ENCODE data around the gene NOP14. TPM values are rescaled to one million over a fixed set of nuclear protein-coding genes. Genes with fewer than 3 reads are reported as not detected.

NOP14 gene
- polyA plus RNA-seq, 1 of the 3 experiments (the other 2 are of a cell fraction): 9.8 TPM

- Histone ChIP-seq H2AFZ (ENCODE audit: low read depth) (no peak overlapping the region), H3K4me1 (ENCODE audit: control insufficient read depth in 1 of 2, insufficient read depth in 2 of 2, low read depth in 1 of 2, low read length in 1 of 2) (no peaks in the 10 kb centered on the region), H3K9me3 (no peaks in the 10 kb centered on the region), H3K4me3 (ENCODE audit: low read depth in 2 of 2, low read length in 1 of 2) (no peak overlapping the region), H3K79me2 (ENCODE audit: insufficient read depth) (no peaks in the 10 kb centered on the region), H3K9me2 (no peaks in the 10 kb centered on the region), H3K4me2 (no peak overlapping the region), H3K36me3 (replicated peaks in 1 of 2; ENCODE audit: control insufficient read depth in 1 of 2, insufficient read depth in 2 of 2, low read length in 1 of 2) (no peaks in the 10 kb centered on the region), H3F3A (replicated peaks; ENCODE audit: insufficient read depth) (no peaks in the 10 kb centered on the region), H3K9ac (no peak overlapping the region), H3K27me3 (ENCODE audit: insufficient read depth) (no peaks in the 10 kb centered on the region), H3K27ac (ENCODE audit: low read depth in 2 of 2, low read length in 1 of 2) (no peak overlapping the region), H4K20me1 (ENCODE audit: insufficient read depth) (no peaks in the 10 kb centered on the region)
- no peak for DNase-seq
- WGBS (ENCODE audit: low lambda C conversion rate): 85% methylated on average over 14 of the region's 14 CpGs
- ChIA-PET POLR2A (no interaction called here), CTCF (interaction anchor here (0.6 to 4.5 kb wide), 36 partner anchors 8 to 255 kb away, joined by 3 to 73 read pairs (median 4); partner anchors contain the start of genes GRK4 and NOP14)
- peak; percentile 14; the same call in 1 of the 2 replicates for TF ChIP-seq FOSL2 (IDR thresholded peaks at IDR 0.05; ENCODE audit: borderline replicate concordance, low read depth)
- TF ChIP-seq MAX (IDR thresholded peaks at IDR 0.05; ENCODE audit: low read depth): peak; percentile 52; the same call in 1 of the 2 replicates
- no peak for TF ChIP-seq RXRA (IDR thresholded peaks at IDR 0.05; ENCODE audit: borderline replicate concordance, low read depth)
- TF ChIP-seq JUND (IDR thresholded peaks at IDR 0.05): peak; percentile 6; the same call in 1 of the 2 replicates
These were observed 14.2 kb upstream of the NOP14 start for GRCh38 chr4:2977211-2978088.

- Histone ChIP-seq H3K36me3 (replicated peaks in 1 of 2; ENCODE audit: control insufficient read depth in 1 of 2, insufficient read depth in 2 of 2, low read length in 1 of 2) (no peaks in the 10 kb centered on the region), H3K9ac (no peak overlapping the region), H3K4me1 (ENCODE audit: control insufficient read depth in 1 of 2, insufficient read depth in 2 of 2, low read depth in 1 of 2, low read length in 1 of 2) (no peaks in the 10 kb centered on the region), H2AFZ (ENCODE audit: low read depth) (no peak overlapping the region), H3K9me2 (no peaks in the 10 kb centered on the region), H3K27me3 (ENCODE audit: insufficient read depth) (no peaks in the 10 kb centered on the region), H4K20me1 (ENCODE audit: insufficient read depth) (no peaks in the 10 kb centered on the region), H3K27ac (ENCODE audit: low read depth in 2 of 2, low read length in 1 of 2) (no peak overlapping the region), H3K79me2 (ENCODE audit: insufficient read depth) (no peaks in the 10 kb centered on the region), H3F3A (replicated peaks; ENCODE audit: insufficient read depth) (no peaks in the 10 kb centered on the region), H3K9me3 (no peaks in the 10 kb centered on the region), H3K4me2 (no peak overlapping the region), H3K4me3 (ENCODE audit: low read depth in 2 of 2, low read length in 1 of 2) (no peak overlapping the region)
- ChIA-PET CTCF (interaction anchor here (1.2 kb wide), 1 partner anchor 102 kb away, joined by 3 read pairs; no protein-coding TSS in a partner anchor), POLR2A (interaction anchor here (1.0 kb wide), 1 partner anchor 8 kb away, joined by 3 read pairs; the partner anchor contains the start of gene GRK4)
- 97% methylated on average over 3 of the region's 3 CpGs for WGBS (ENCODE audit: low lambda C conversion rate)
- DNase-seq: no peak
- TF ChIP-seq TAF1 (IDR thresholded peaks at IDR 0.05; ENCODE audit: borderline replicate concordance, low read depth, low read length): no peak
- no peak for TF ChIP-seq REST (IDR thresholded peaks at IDR 0.05; ENCODE audit: low read depth, low read length)
- TF ChIP-seq POLR2AphosphoS5 (IDR thresholded peaks at IDR 0.05; ENCODE audit: low read depth, low read length): no peak
- TF ChIP-seq RXRA (IDR thresholded peaks at IDR 0.05; ENCODE audit: borderline replicate concordance, low read depth): no peak
- no peak for TF ChIP-seq USF1 (IDR thresholded peaks at IDR 0.05; ENCODE audit: borderline replicate concordance, low read depth)
- no peak for TF ChIP-seq USF2 (IDR thresholded peaks at IDR 0.05; ENCODE audit: borderline replicate concordance, low read depth, low read length)
- no peak for TF ChIP-seq FOXJ3 (CRISPR knock-in tag; IDR thresholded peaks at IDR 0.05)
- no peak for TF ChIP-seq MXI1 (IDR thresholded peaks at IDR 0.05; ENCODE audit: low read depth, low read length)
These were observed 8.1 kb upstream of the NOP14 start for GRCh38 chr4:2971275-2971674.

Measured in SK-N-SH (cell line).